Measurements from ENCODE around the gene MXRA8. TPM values are rescaled to one million over a fixed set of nuclear protein-coding genes. Genes with fewer than 3 reads are reported as not detected.
A peak's percentile ranks its signal among the peaks of the same experiment; 100 is the strongest.

The MXRA8 gene
- total and polyA plus RNA-seq, 9 of the 15 experiments (the other 6 are each of a cell fraction or from before 2014, with no cell fraction given): 0.66 to 11.3 (median 6.3) TPM

DNA sequence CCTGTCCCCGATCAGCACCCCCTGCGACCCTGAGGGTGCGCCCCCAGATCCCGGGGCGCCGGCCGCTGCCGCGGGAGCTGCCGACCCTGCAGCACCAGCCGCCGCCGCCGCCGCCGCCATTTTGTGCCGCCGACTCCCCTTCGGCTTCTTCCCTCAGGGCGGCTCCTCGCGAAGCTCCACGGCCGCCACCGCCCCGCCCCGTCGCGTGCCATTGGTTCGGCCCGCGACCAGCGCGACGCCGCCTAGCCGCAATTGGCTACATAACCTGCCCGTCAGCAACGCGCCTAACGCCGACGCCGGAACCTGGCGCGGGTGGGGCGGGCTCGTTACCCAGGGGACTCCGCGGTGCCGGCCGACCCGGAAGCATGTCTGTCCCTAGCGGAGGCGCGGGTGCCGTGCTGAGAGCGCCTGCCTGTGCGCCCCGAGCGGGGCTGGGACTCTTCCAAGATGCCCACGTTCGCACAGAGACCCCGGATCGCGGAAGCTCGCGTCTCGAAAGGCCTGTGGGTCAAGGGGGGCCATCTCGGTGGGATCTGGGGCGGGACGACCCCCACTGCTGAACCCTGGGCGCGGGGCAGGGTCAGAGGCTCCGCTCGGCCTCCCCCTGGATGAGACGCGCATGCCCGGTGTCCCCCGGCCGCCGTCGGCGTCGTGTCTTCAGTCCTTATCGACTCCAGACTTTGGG, 41.0 kb upstream of the MXRA8 start, which contains the start of gene CCNL2 (continued):
- TF ChIP-seq SMC3 (conservative IDR thresholded peaks at IDR 0.05; ENCODE audit: insufficient read depth, low read depth, low read length) (no peak; the same call in 1 of the 2 replicates), ZBTB17 (CRISPR knock-in tag; IDR thresholded peaks at IDR 0.05) (peak; percentile 34; the same call in 1 of the 2 replicates), FOXK2 (conservative IDR thresholded peaks at IDR 0.05 in 1 of 2, IDR thresholded peaks at IDR 0.05 in 1 of 2; ENCODE audit: low read depth in 2 of 2) (peak; percentile 61 to 78; a peak in 3 of 4 replicates), ZNF431 (CRISPR knock-in tag; IDR thresholded peaks at IDR 0.05) (peak; percentile 40), ZNF121 (CRISPR knock-in tag; conservative IDR thresholded peaks at IDR 0.05) (no peak), SIN3B (IDR thresholded peaks at IDR 0.05; ENCODE audit: low read depth) (peak; percentile 78), HMGN3 (IDR thresholded peaks at IDR 0.05; ENCODE audit: borderline replicate concordance, extremely low read depth, insufficient read length, low read depth, low read length) (peak; percentile 96), NELFE (IDR thresholded peaks at IDR 0.05; ENCODE audit: insufficient read depth, insufficient read length) (no peak), RFX7 (CRISPR knock-in tag; IDR thresholded peaks at IDR 0.05) (no peak), PHF20 (IDR thresholded peaks at IDR 0.05; ENCODE audit: partially characterized antibody) (peak; percentile 95), TCF3 (CRISPR knock-in tag; IDR thresholded peaks at IDR 0.05) (peak; percentile 43), SLC30A9 (CRISPR knock-in tag; IDR thresholded peaks at IDR 0.05) (no peak), PYGO2 (tag; IDR thresholded peaks at IDR 0.05) (no peak), ZKSCAN3 (CRISPR knock-in tag; IDR thresholded peaks at IDR 0.05) (no peak)
- TF ChIP-seq, protein P1, sequence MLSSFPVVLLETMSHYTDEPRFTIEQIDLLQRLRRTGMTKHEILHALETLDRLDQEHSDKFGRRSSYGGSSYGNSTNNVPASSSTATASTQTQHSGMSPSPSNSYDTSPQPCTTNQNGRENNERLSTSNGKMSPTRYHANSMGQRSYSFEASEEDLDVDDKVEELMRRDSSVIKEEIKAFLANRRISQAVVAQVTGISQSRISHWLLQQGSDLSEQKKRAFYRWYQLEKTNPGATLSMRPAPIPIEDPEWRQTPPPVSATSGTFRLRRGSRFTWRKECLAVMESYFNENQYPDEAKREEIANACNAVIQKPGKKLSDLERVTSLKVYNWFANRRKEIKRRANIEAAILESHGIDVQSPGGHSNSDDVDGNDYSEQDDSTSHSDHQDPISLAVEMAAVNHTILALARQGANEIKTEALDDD (IDR thresholded peaks at IDR 0.05): no peak
- TF ChIP-seq, protein P2, sequence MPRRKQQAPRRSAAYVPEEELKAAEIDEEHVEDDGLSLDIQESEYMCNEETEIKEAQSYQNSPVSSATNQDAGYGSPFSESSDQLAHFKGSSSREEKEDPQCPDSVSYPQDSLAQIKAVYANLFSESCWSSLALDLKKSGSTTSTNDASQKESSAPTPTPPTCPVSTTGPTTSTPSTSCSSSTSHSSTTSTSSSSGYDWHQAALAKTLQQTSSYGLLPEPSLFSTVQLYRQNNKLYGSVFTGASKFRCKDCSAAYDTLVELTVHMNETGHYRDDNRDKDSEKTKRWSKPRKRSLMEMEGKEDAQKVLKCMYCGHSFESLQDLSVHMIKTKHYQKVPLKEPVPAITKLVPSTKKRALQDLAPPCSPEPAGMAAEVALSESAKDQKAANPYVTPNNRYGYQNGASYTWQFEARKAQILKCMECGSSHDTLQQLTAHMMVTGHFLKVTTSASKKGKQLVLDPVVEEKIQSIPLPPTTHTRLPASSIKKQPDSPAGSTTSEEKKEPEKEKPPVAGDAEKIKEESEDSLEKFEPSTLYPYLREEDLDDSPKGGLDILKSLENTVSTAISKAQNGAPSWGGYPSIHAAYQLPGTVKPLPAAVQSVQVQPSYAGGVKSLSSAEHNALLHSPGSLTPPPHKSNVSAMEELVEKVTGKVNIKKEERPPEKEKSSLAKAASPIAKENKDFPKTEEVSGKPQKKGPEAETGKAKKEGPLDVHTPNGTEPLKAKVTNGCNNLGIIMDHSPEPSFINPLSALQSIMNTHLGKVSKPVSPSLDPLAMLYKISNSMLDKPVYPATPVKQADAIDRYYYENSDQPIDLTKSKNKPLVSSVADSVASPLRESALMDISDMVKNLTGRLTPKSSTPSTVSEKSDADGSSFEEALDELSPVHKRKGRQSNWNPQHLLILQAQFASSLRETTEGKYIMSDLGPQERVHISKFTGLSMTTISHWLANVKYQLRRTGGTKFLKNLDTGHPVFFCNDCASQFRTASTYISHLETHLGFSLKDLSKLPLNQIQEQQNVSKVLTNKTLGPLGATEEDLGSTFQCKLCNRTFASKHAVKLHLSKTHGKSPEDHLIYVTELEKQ (CRISPR knock-in tag; IDR thresholded peaks at IDR 0.05): no peak
- TF ChIP-seq, protein P3, sequence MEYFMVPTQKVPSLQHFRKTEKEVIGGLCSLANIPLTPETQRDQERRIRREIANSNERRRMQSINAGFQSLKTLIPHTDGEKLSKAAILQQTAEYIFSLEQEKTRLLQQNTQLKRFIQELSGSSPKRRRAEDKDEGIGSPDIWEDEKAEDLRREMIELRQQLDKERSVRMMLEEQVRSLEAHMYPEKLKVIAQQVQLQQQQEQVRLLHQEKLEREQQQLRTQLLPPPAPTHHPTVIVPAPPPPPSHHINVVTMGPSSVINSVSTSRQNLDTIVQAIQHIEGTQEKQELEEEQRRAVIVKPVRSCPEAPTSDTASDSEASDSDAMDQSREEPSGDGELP (CRISPR knock-in tag; IDR thresholded peaks at IDR 0.05; ENCODE audit: borderline replicate concordance): peak; percentile 90
- TF ChIP-seq, protein P4, sequence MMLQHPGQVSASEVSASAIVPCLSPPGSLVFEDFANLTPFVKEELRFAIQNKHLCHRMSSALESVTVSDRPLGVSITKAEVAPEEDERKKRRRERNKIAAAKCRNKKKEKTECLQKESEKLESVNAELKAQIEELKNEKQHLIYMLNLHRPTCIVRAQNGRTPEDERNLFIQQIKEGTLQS (IDR thresholded peaks at IDR 0.05): no peak
- TF ChIP-seq, protein P4 (CRISPR knock-in tag; conservative IDR thresholded peaks at IDR 0.05): peak; percentile 80
- TF ChIP-seq, protein P5, sequence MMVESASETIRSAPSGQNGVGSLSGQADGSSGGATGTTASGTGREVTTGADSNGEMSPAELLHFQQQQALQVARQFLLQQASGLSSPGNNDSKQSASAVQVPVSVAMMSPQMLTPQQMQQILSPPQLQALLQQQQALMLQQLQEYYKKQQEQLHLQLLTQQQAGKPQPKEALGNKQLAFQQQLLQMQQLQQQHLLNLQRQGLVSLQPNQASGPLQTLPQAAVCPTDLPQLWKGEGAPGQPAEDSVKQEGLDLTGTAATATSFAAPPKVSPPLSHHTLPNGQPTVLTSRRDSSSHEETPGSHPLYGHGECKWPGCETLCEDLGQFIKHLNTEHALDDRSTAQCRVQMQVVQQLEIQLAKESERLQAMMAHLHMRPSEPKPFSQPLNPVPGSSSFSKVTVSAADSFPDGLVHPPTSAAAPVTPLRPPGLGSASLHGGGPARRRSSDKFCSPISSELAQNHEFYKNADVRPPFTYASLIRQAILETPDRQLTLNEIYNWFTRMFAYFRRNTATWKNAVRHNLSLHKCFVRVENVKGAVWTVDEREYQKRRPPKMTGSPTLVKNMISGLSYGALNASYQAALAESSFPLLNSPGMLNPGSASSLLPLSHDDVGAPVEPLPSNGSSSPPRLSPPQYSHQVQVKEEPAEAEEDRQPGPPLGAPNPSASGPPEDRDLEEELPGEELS (CRISPR knock-in tag; IDR thresholded peaks at IDR 0.05; ENCODE audit: borderline replicate concordance): no peak
